GM19238 (cell line): Measurements from ENCODE around the gene POLR1A.

Experiments used
- DNase-seq: peaks from one replicate; pipeline ENCODE4 v3.0.0; 2011; ENCODE audit warnings: low spot score; ENCODE audit not compliant: insufficient read length

The POLR1A gene

GRCh38 chr2:86097114-86097896, 8.4 kb downstream of the POLR1A start:
- DNase-seq: no peak

GRCh38 chr2:86094229-86094628, 11.5 kb downstream of the POLR1A start:
- no peak for DNase-seq

GRCh38 chr2:86087936-86088850, 17.5 kb downstream of the POLR1A start:
- DNase-seq: no peak

- no peak for DNase-seq
Measured at GRCh38 chr2:86082756-86083155, 22.9 kb downstream of the POLR1A start.

GRCh38 chr2:86081724-86082123, 24.0 kb downstream of the POLR1A start:
- DNase-seq: no peak

GRCh38 chr2:86079981-86080911, 25.4 kb downstream of the POLR1A start:
- DNase-seq: peak; percentile 44

GRCh38 chr2:86078774-86079545, 26.7 kb downstream of the POLR1A start:
- no peak for DNase-seq

- DNase-seq: no peak
Measured at GRCh38 chr2:86075886-86076285, 29.8 kb downstream of the POLR1A start.

- DNase-seq: no peak
Measured at GRCh38 chr2:86074811-86075210, 30.9 kb downstream of the POLR1A start.

GRCh38 chr2:86074256-86074655, 31.4 kb downstream of the POLR1A start:
- no peak for DNase-seq

- no peak for DNase-seq
Measured at GRCh38 chr2:86073225-86073624, 32.5 kb downstream of the POLR1A start.

- DNase-seq: peak; percentile 35
Measured at GRCh38 chr2:86072271-86072858, 33.3 kb downstream of the POLR1A start.

GRCh38 chr2:86070868-86071267, 34.8 kb downstream of the POLR1A start:
- DNase-seq: no peak

- no peak for DNase-seq
Measured at GRCh38 chr2:86069783-86070339, 35.8 kb downstream of the POLR1A start.

- DNase-seq: no peak
Measured at GRCh38 chr2:86069091-86069685, 36.5 kb downstream of the POLR1A start.

GRCh38 chr2:86068648-86069047, 37.0 kb downstream of the POLR1A start:
- no peak for DNase-seq

- no peak for DNase-seq
Measured at GRCh38 chr2:86068136-86068588, 37.5 kb downstream of the POLR1A start.

- DNase-seq: no peak
Measured at GRCh38 chr2:86066915-86067314, 38.8 kb downstream of the POLR1A start.

GRCh38 chr2:86066007-86066578, 39.6 kb downstream of the POLR1A start:
- no peak for DNase-seq
